B cell (primary cell): Measurements from ENCODE around the gene MLEC. TPM values are rescaled to one million over a fixed set of nuclear protein-coding genes. Genes with fewer than 3 reads are reported as not detected.

ENCODE experiments used
- ATAC-seq: fragments of 200-7000 bp; cut with Tn5 transposase; one replicate; pipeline ENCODE4 v1.10.0; 2021; ENCODE audit warnings: low read depth, mild to moderate bottlenecking, moderate number of reproducible peaks, moderate library complexity
- CTCF ChIA-PET: fragments of 350-600 bp; sonication (Branson Sonifier 250); formaldehyde crosslinking; loops from one replicate; lab custom pipeline; 2021; ENCODE audit warnings: antibody characterized with exemption, inconsistent platforms; lab: Charles Lee
- POLR2A ChIA-PET: fragments of 350-600 bp; sonication (Branson Sonifier 250); formaldehyde crosslinking; loops from one replicate; lab custom pipeline; 2021; ENCODE audit warnings: antibody characterized with exemption; lab: Charles Lee
- DNase-seq: peaks from one replicate; pipeline ENCODE4 v3.0.0; 2013
- H2AFZ ChIP-seq: 2 replicates; pipeline ENCODE4 v1.6.1; 2012; ENCODE audit warnings: mild to moderate bottlenecking, low read depth, low read length; ENCODE audit not compliant: insufficient read depth, poor library complexity, severe bottlenecking
- H3K27ac ChIP-seq, 2 donors: 1 replicate in 1 of 2; 2 replicates in 1 of 2; pipeline ENCODE4 v1.5.1; 2012 to 2013; ENCODE audit warnings: low read length in 2 of 2, mild to moderate bottlenecking in 2 of 2, moderate library complexity in 1 of 2
- H3K27me3 ChIP-seq, 4 experiments: fragments of 200-600 bp in 1 of 4; sonication (generic) in 1 of 4; replicated peaks in 1 of 4; 1 replicate in 2 of 4; 2 replicates in 2 of 4; pipeline versions ENCODE4 v1.6.1 to v1.7.0; 2013 to 2016; ENCODE audit warnings: low read length in 3 of 4, mild to moderate bottlenecking in 2 of 4, mixed read lengths in 1 of 4, moderate library complexity in 1 of 4; ENCODE audit not compliant: insufficient read depth in 4 of 4, control insufficient read depth in 3 of 4; ENCODE audit errors: control extremely low read depth in 1 of 4
- H3K36me3 ChIP-seq, 2 experiments: replicated peaks in 1 of 2; 1 replicate in 1 of 2; 2 replicates in 1 of 2; pipeline versions ENCODE4 v1.6.1 to v1.7.1; 2013; ENCODE audit warnings: low read length in 1 of 2; ENCODE audit not compliant: insufficient read depth in 2 of 2, control insufficient read depth in 1 of 2; ENCODE audit errors: control extremely low read depth in 1 of 2, extremely low read depth in 1 of 2
- H3K4me1 ChIP-seq, 2 donors: fragments of 200-600 bp in 1 of 2; sonication (generic) in 1 of 2; 1 replicate in 1 of 2; 2 replicates in 1 of 2; pipeline versions ENCODE4 v1.5.1 to v1.6.1; 2013 to 2017; ENCODE audit warnings: low read length in 2 of 2; ENCODE audit not compliant: control insufficient read depth in 2 of 2, insufficient read depth in 2 of 2
- H3K4me2 ChIP-seq: replicated peaks from 2 replicates; pipeline ENCODE3; 2012; ENCODE audit warnings: mild to moderate bottlenecking, low read depth, low read length; ENCODE audit not compliant: poor library complexity, severe bottlenecking
- H3K4me3 ChIP-seq, 5 experiments: fragments of 200-600 bp in 1 of 5; sonication (generic) in 1 of 5; 1 replicate in 3 of 5; 2 replicates in 2 of 5; pipeline versions ENCODE4 v1.5.1 to v1.7.0; 2011 to 2016; ENCODE audit warnings: low read length in 4 of 5, mild to moderate bottlenecking in 4 of 5, low read depth in 2 of 5, control low read depth in 1 of 5, moderate library complexity in 1 of 5; ENCODE audit not compliant: insufficient read depth in 1 of 5; ENCODE audit errors: control extremely low read depth in 1 of 5, extremely low read depth in 1 of 5
- H3K79me2 ChIP-seq: fragments of 200-600 bp; sonication (generic); one replicate; pipeline ENCODE4 v1.6.0; 2016; ENCODE audit warnings: low read length; ENCODE audit not compliant: control insufficient read depth, insufficient read depth
- H3K9ac ChIP-seq: fragments of 200-600 bp; sonication (generic); 2 replicates; pipeline ENCODE4 v1.6.1; 2017; ENCODE audit warnings: mild to moderate bottlenecking, low read length, moderate library complexity
- H3K9me3 ChIP-seq, 3 donors: one replicate each; pipeline versions ENCODE4 v1.6.1 to v1.7.1; 2013; ENCODE audit warnings: low read length in 2 of 3; ENCODE audit not compliant: control insufficient read depth in 2 of 3, insufficient read depth in 1 of 3; ENCODE audit errors: control extremely low read depth in 1 of 3
- H4K20me1 ChIP-seq: 2 replicates; pipeline ENCODE4 v1.6.0; 2012; ENCODE audit warnings: mild to moderate bottlenecking, low read length; ENCODE audit not compliant: insufficient read depth, control insufficient read depth, poor library complexity, severe bottlenecking
- H3K27ac Mint-ChIP-seq: one replicate; pipeline ENCODE4 v1.8.0; 2021; ENCODE audit warnings: mixed read lengths
- H3K27me3 Mint-ChIP-seq: one replicate; pipeline ENCODE4 v1.8.0; 2021; ENCODE audit warnings: mixed read lengths
- H3K4me1 Mint-ChIP-seq: one replicate; pipeline ENCODE4 v1.8.0; 2021; ENCODE audit warnings: mixed read lengths
- H3K4me3 Mint-ChIP-seq: one replicate; pipeline ENCODE4 v1.8.0; 2021; ENCODE audit warnings: mixed read lengths
- H3K9me3 Mint-ChIP-seq: one replicate; pipeline ENCODE4 v1.8.0; 2022; ENCODE audit warnings: mixed read lengths; ENCODE audit not compliant: insufficient read depth
- EZH2 ChIP-seq: IDR thresholded peaks from 2 replicates; pipeline ENCODE4 v1.6.1; 2012; ENCODE audit warnings: borderline replicate concordance, low read depth, mild to moderate bottlenecking, moderate library complexity, low read length; ENCODE audit not compliant: insufficient read depth, poor library complexity, severe bottlenecking
- WGBS: methylation state at CpG from one replicate; pipeline ENCODE4 v1.1.5; 2013; ENCODE audit warnings: missing lambda C conversion rate; ENCODE audit not compliant: insufficient coverage; 5-methylcytosine and 5-hydroxymethylcytosine counted together
- intact Hi-C: fragments of 100-400 bp; cut with micrococcal nuclease; formaldehyde crosslinking; loops from one replicate; pipeline ENCODE4 v1.10.0; 2022
- polyA plus RNA-seq: library from polyadenylated mRNA; depleted of rRNA; stranded (reverse); fragments of >200 nt; gene quantifications from 2 replicates; pipeline ENCODE4 v1.2.3, GENCODE V29; 2012
- total RNA-seq, 2 donors: library from RNA; stranded (reverse); fragments of 120-200 nt in 1 of 2; gene quantifications; 1 replicate in 1 of 2; 2 replicates in 1 of 2; pipeline versions ENCODE4 v1.2.3 to v1.2.4, GENCODE V29; 2013 to 2022
- TF ChIP-seq, protein P1 (sequence below): fragments of 200-600 bp; IDR thresholded peaks from one replicate; pipeline ENCODE4 v1.8.0; 2022; ENCODE audit warnings: antibody characterized with exemption, mild to moderate bottlenecking

Gene MLEC
- total and polyA plus RNA-seq, 2 donors (not counting 1 experiment from before 2014, with no cell fraction given): 5.5 to 52.6 TPM

- Histone ChIP-seq H3K36me3 (peaks cover 0 to 15% of the 10 kb centered on the region in 2 experiments), H2AFZ (peak overlapping the region; percentile 90), H3K9me3 (no peaks in the 10 kb centered on the region), H3K4me3 (peak overlapping the region; percentile 44 to 73 (median 63)), H3K4me2 (peak overlapping the region; percentile 92), H4K20me1 (peaks cover 36% of the 10 kb centered on the region), H3K27ac (no peak overlapping the region), H3K27me3 (no peaks in the 10 kb centered on the region), H3K9ac (peak overlapping the region; percentile 74), H3K4me1 (peaks cover 28 to 30% of the 10 kb centered on the region in 2 donors), H3K79me2 (peaks cover 7% of the 10 kb centered on the region)
- DNase-seq: no peak
- Mint-ChIP-seq H3K9me3 (no peaks in the 10 kb centered on the region), H3K27me3 (no peaks in the 10 kb centered on the region), H3K4me3 (peak overlapping the region; percentile 90), H3K27ac (peak overlapping the region; percentile 46), H3K4me1 (peaks cover 37% of the 10 kb centered on the region)
- TF ChIP-seq, protein P1, sequence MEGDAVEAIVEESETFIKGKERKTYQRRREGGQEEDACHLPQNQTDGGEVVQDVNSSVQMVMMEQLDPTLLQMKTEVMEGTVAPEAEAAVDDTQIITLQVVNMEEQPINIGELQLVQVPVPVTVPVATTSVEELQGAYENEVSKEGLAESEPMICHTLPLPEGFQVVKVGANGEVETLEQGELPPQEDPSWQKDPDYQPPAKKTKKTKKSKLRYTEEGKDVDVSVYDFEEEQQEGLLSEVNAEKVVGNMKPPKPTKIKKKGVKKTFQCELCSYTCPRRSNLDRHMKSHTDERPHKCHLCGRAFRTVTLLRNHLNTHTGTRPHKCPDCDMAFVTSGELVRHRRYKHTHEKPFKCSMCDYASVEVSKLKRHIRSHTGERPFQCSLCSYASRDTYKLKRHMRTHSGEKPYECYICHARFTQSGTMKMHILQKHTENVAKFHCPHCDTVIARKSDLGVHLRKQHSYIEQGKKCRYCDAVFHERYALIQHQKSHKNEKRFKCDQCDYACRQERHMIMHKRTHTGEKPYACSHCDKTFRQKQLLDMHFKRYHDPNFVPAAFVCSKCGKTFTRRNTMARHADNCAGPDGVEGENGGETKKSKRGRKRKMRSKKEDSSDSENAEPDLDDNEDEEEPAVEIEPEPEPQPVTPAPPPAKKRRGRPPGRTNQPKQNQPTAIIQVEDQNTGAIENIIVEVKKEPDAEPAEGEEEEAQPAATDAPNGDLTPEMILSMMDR: no peak
- no peak for TF ChIP-seq EZH2
- WGBS: 51% methylated on average over 12 of the region's 14 CpGs
- ChIA-PET POLR2A (no interaction called here), CTCF (interaction anchor here (1.4 to 1.5 kb wide), 2 partner anchors 11 to 78 kb away, joined by 4 to 10 read pairs; no protein-coding TSS in a partner anchor)
- intact Hi-C loops: loop anchor here (1.0 to 5.0 kb wide), 6 partner anchors 11 to 177 kb away; partner anchors contain the start of genes POP5, SPPL3 and UNC119B
- ATAC-seq: no peak
These were observed 38.3 kb downstream of the MLEC start for GRCh38 chr12:120725151-120725658.
